ENCODE data around the gene FAM83E. TPM values are rescaled to one million over a fixed set of nuclear protein-coding genes. Genes with fewer than 3 reads are reported as not detected.

FAM83E gene
- total and polyA plus RNA-seq, 4 donors, result 0.45 to 12.3 (median 0.74) TPM; not detected in 1

DNA sequence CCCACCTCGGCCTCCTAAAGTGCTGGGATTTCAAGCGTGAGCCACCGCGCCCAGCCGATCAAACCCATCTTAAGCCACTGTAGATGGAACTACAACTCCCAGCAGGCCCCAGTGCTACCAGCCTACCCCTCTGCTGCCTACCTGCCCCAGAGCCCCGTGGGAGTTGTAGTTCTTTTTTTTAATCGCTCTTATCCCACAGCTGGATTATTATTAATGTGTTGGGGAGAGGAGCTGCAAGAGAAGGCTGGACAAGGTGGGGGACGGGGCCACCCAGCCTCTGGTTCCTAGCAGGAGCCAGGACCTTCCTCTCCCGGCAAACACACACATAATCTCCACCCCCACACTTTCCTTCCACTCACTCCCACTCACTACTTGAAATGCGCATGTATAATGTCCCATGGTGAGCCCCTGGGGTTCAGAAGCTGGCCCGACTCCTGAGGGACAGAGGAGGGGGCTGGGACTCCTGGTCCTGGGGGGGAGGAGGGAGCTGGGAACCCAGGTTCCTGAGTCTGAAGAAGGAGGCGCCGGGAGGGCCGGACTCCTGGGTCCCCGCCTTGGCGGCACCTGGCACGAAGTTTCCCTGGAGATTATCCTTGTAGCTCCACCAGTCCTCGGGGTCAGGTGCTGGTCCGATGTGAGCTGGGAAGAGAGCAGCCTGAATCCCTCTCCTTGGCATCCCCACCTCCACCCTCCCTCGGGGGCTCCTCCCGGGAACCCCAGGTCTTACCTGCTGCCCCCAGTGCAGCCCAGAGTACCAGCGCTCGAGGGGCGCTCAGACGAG is 30.2 kb upstream of the FAM83E start:
- WGBS, 2 donors, result 0 to 1% methylated on average over 25 of the region's 25 CpGs
- ATAC-seq (ENCODE audit: low FRiP score) (peak; percentile 90), DNase-seq (peak; percentile 87)
- Histone ChIP-seq H3K36me3 (ENCODE audit: control insufficient read depth in 1 of 2, insufficient read depth in 2 of 2, low read length in 1 of 2) (no peaks in the 10 kb centered on the region), H3K27ac (ENCODE audit: low read depth in 1 of 2, low read length in 2 of 2) (peak overlapping the region in 1 of 2 donors; percentile 18), H3K9me3 (ENCODE audit: control insufficient read depth, low read length) (no peaks in the 10 kb centered on the region), H3K27me3 (ENCODE audit: control insufficient read depth in 1 of 2, insufficient read depth in 2 of 2, low read length in 1 of 2) (no peaks in the 10 kb centered on the region), H3K4me3 (ENCODE audit: low read length in 2 of 2) (peak overlapping the region in 1 of 2 donors; percentile 8), H3K4me1 (ENCODE audit: control insufficient read depth in 1 of 2, insufficient read depth in 2 of 2, low read length in 2 of 2) (peaks cover 0 to 3% of the 10 kb centered on the region in 2 donors)
- intact Hi-C loops (cut with DNase I), result loop anchor here in 1 of 2 donors (5.0 to 10.0 kb wide), 3 partner anchors 72 to 330 kb away; partner anchors contain the start of gene MAMSTR

DNA sequence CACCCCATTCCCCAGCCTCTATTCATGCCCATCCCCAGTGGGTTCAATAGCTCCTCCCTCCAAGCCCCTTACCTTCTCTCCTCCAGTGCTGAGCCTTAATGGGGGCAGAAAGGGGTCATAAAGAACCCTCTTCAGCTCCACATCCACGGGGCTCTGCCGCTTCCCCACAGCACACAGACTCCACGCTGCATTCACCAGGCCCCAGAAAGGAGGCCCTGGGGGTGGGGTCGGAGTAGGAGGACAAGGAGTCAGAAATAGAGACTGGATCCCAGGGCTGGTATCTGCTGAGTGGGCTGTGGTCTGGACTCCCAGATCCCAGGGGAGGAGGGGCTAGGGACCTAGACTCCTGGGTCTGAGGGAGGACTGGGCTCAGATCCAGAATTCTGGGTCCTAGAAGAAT is 29.5 kb upstream of the FAM83E start:
- WGBS, 2 donors, result 63 to 75% methylated on average over 4 of the region's 4 CpGs
- no peaks in the 10 kb centered on the region for H3K36me3 ChIP-seq (ENCODE audit: control insufficient read depth in 1 of 2, insufficient read depth in 2 of 2, low read length in 1 of 2)
- H3K9me3 ChIP-seq (ENCODE audit: control insufficient read depth, low read length), result no peaks in the 10 kb centered on the region
- DNase-seq (no peak), ATAC-seq (ENCODE audit: low FRiP score) (no peak)
- H3K4me1 ChIP-seq (ENCODE audit: control insufficient read depth in 1 of 2, insufficient read depth in 2 of 2, low read length in 2 of 2), result peaks cover 0 to 3% of the 10 kb centered on the region in 2 donors
- intact Hi-C loops (cut with DNase I), result loop anchor here in 1 of 2 donors (10.0 kb wide), 2 partner anchors 200 to 330 kb away; no protein-coding TSS in a partner anchor
- H3K27me3 ChIP-seq (ENCODE audit: control insufficient read depth in 1 of 2, insufficient read depth in 2 of 2, low read length in 1 of 2), result no peaks in the 10 kb centered on the region
- no peak overlapping the region for H3K4me3 ChIP-seq (ENCODE audit: low read length in 2 of 2)
- no peak overlapping the region for H3K27ac ChIP-seq (ENCODE audit: low read depth in 1 of 2, low read length in 2 of 2)

GRCh38 chr19:48642862-48643261 is 28.0 kb upstream of the FAM83E start:
- intact Hi-C loops (cut with DNase I), result loop anchor here in 1 of 2 donors (10.0 kb wide), 2 partner anchors 202 to 332 kb away; no protein-coding TSS in a partner anchor
- ATAC-seq (ENCODE audit: low FRiP score) (no peak), DNase-seq (no peak)
- H3K4me1 ChIP-seq (ENCODE audit: control insufficient read depth in 1 of 2, insufficient read depth in 2 of 2, low read length in 2 of 2), result peaks cover 0 to 3% of the 10 kb centered on the region in 2 donors
- 91% methylated on average over 5 of the region's 5 CpGs for WGBS, 2 donors
- no peaks in the 10 kb centered on the region for H3K36me3 ChIP-seq (ENCODE audit: control insufficient read depth in 1 of 2, insufficient read depth in 2 of 2, low read length in 1 of 2)
- no peak overlapping the region for H3K27ac ChIP-seq (ENCODE audit: low read depth in 1 of 2, low read length in 2 of 2)
- no peak overlapping the region for H3K4me3 ChIP-seq (ENCODE audit: low read length in 2 of 2)
- H3K9me3 ChIP-seq (ENCODE audit: control insufficient read depth, low read length), result no peaks in the 10 kb centered on the region
- H3K27me3 ChIP-seq (ENCODE audit: control insufficient read depth in 1 of 2, insufficient read depth in 2 of 2, low read length in 1 of 2), result no peaks in the 10 kb centered on the region

- Histone ChIP-seq H3K27ac (ENCODE audit: low read depth in 1 of 2, low read length in 2 of 2) (no peak overlapping the region), H3K4me1 (ENCODE audit: control insufficient read depth in 1 of 2, insufficient read depth in 2 of 2, low read length in 2 of 2) (peaks cover 0 to 3% of the 10 kb centered on the region in 2 donors), H3K36me3 (ENCODE audit: control insufficient read depth in 1 of 2, insufficient read depth in 2 of 2, low read length in 1 of 2) (no peaks in the 10 kb centered on the region), H3K9me3 (ENCODE audit: control insufficient read depth, low read length) (no peaks in the 10 kb centered on the region), H3K4me3 (ENCODE audit: low read length in 2 of 2) (no peak overlapping the region), H3K27me3 (ENCODE audit: control insufficient read depth in 1 of 2, insufficient read depth in 2 of 2, low read length in 1 of 2) (no peaks in the 10 kb centered on the region)
- DNase-seq, result no peak
- no peak for ATAC-seq (ENCODE audit: low FRiP score)
- intact Hi-C loops (cut with DNase I), result loop anchor here in 1 of 2 donors (10.0 kb wide), 2 partner anchors 203 to 333 kb away; no protein-coding TSS in a partner anchor
- 95 to 97% methylated on average over 2 of the region's 2 CpGs for WGBS, 2 donors
Observed at GRCh38 chr19:48641850-48642249, 27.0 kb upstream of the FAM83E start.

DNA sequence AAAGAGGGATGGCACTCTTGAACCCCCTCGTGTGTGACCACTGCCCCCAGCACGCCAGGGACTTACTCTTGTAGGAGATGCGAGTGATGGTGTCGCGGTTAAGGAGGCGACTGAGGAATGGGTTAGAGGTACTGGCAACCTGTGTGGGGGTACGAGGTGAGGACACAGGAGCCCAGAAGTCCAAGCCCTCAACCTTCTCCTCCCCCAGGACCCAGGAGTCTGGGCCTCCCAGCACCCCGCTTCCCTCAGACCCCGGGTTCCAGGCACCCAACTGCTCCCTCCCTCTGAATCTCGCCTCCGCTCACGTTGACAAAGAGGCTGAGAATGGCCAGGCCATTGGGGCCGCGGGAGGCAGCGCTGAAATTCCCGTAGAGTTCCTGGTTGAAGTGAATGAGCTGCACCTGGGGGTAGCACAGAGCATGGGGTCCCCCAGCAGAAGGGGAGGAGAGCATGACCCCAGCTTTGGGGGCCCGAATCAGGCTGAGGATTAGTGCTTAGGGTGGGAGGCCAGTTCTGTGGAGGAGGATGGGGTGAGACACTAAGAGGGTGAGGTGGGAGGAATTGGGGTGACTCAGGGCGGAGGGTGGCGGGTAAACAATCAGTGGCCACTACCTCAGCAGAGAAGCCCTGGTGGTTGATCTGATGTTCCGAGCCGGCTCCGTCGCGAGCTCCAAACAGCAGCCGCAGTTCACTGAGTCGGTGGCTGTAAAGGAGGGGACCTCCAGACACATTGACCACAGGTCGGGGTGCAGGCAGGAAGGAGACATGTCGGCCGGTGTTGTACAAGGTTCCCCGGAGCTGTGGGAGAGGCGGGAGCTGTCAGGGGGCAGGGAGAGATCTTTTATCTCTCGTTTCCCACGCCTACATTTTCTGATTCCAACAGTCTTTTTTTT is 24.9 kb upstream of the FAM83E start:
- Histone ChIP-seq H3K9me3 (ENCODE audit: control insufficient read depth, low read length) (no peaks in the 10 kb centered on the region), H3K4me3 (ENCODE audit: low read length in 2 of 2) (no peak overlapping the region), H3K36me3 (ENCODE audit: control insufficient read depth in 1 of 2, insufficient read depth in 2 of 2, low read length in 1 of 2) (no peaks in the 10 kb centered on the region), H3K27ac (ENCODE audit: low read depth in 1 of 2, low read length in 2 of 2) (no peak overlapping the region), H3K27me3 (ENCODE audit: control insufficient read depth in 1 of 2, insufficient read depth in 2 of 2, low read length in 1 of 2) (no peaks in the 10 kb centered on the region), H3K4me1 (ENCODE audit: control insufficient read depth in 1 of 2, insufficient read depth in 2 of 2, low read length in 2 of 2) (no peaks in the 10 kb centered on the region)
- 65 to 74% methylated on average over 33 of the region's 33 CpGs for WGBS, 2 donors
- ATAC-seq (ENCODE audit: low FRiP score) (no peak), DNase-seq (no peak)
- intact Hi-C loops (cut with DNase I), result loop anchor here in 1 of 2 donors (10.0 kb wide), 3 partner anchors 205 to 1365 kb away; partner anchors contain the start of gene INAFM1

GRCh38 chr19:48638831-48639381 is 24.0 kb upstream of the FAM83E start:
- H3K9me3 ChIP-seq (ENCODE audit: control insufficient read depth, low read length), result no peaks in the 10 kb centered on the region
- H3K27me3 ChIP-seq (ENCODE audit: control insufficient read depth in 1 of 2, insufficient read depth in 2 of 2, low read length in 1 of 2), result no peaks in the 10 kb centered on the region
- peak overlapping the region in 1 of 2 donors; percentile 93 for H3K27ac ChIP-seq (ENCODE audit: low read depth in 1 of 2, low read length in 2 of 2)
- ATAC-seq (ENCODE audit: low FRiP score), result no peak
- DNase-seq, result no peak
- H3K4me1 ChIP-seq (ENCODE audit: control insufficient read depth in 1 of 2, insufficient read depth in 2 of 2, low read length in 2 of 2), result no peaks in the 10 kb centered on the region
- intact Hi-C loops (cut with DNase I), result loop anchor here in 1 of 2 donors (10.0 kb wide), 1 partner anchor 1364 kb away; the partner anchor contains the start of gene INAFM1
- 69 to 76% methylated on average over 16 of the region's 16 CpGs for WGBS, 2 donors
- H3K36me3 ChIP-seq (ENCODE audit: control insufficient read depth in 1 of 2, insufficient read depth in 2 of 2, low read length in 1 of 2), result no peaks in the 10 kb centered on the region
- H3K4me3 ChIP-seq (ENCODE audit: low read length in 2 of 2), result no peak overlapping the region

DNA sequence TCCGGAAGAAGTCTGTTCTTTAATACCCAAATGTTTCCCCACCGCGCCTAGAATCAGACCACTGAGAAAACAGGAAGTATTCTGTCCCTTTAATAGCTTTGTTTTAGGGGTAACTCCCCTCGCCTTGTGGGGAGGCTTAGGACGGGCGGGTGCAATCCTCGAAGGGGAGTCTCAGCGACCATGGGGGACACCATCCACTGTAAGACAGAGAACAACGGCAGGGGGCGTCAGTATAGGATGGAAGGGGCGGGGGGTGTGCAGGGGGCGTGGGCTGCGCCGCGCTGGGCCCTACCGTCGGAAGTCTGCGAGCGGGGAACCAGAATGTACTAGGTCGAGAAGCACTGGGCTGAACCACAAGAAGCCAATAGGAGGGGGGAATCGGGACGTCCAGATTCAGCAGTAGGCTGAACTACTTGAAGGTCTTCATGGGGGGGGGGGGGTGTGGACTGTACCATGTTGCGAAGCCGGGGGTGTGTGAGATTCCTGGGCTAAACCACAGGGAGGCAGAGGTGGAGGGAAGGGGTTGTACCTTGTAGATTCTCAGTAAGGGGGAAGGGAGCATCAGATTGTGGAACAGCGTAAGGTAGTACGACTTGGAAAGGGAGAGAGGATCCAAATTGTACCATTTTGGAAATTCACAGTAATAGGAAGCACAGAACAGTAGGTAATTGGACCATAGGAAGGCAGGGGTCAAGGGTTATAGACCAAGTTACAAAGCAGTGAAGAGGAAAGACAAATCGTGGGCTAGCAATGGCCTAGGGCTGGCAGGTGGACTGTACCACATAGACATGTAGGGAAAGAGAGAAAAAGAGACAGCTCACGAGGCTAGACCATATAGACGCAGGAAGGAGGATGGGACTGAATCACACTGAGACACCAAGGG is 23.3 kb upstream of the FAM83E start:
- Histone ChIP-seq H3K4me3 (ENCODE audit: low read length in 2 of 2) (peak overlapping the region; percentile 20 to 43), H3K27ac (ENCODE audit: low read depth in 1 of 2, low read length in 2 of 2) (peak overlapping the region; percentile 83 to 93), H3K4me1 (ENCODE audit: control insufficient read depth in 1 of 2, insufficient read depth in 2 of 2, low read length in 2 of 2) (no peaks in the 10 kb centered on the region), H3K9me3 (ENCODE audit: control insufficient read depth, low read length) (no peaks in the 10 kb centered on the region), H3K36me3 (ENCODE audit: control insufficient read depth in 1 of 2, insufficient read depth in 2 of 2, low read length in 1 of 2) (no peaks in the 10 kb centered on the region), H3K27me3 (ENCODE audit: control insufficient read depth in 1 of 2, insufficient read depth in 2 of 2, low read length in 1 of 2) (no peaks in the 10 kb centered on the region)
- peak; percentile 88 to 89 for DNase-seq
- WGBS, 2 donors, result 8% methylated on average over 27 to 29 of the region's 29 CpGs
- peak; percentile 75 for ATAC-seq (ENCODE audit: low FRiP score)
- intact Hi-C loops (cut with DNase I), result loop anchor here in 1 of 2 donors (10.0 kb wide), 1 partner anchor 1363 kb away; the partner anchor contains the start of gene INAFM1

Measured in aorta (tissue), 5 donors.